PC-3 (cell line): ENCODE results near the gene PAPSS1.

Experiments used
- CTCF ChIP-seq: fragments of 300-600 bp; sonication (generic); conservative IDR thresholded peaks from 2 replicates; pipeline ENCODE4 v1.5.1; 2017; ENCODE audit warnings: antibody characterized with exemption, low read depth, mild to moderate bottlenecking, low read length
- EZH2 ChIP-seq: fragments of 300-600 bp; sonication (generic); IDR thresholded peaks from one replicate; pipeline ENCODE4 v1.6.1; 2017; ENCODE audit warnings: antibody characterized with exemption, mild to moderate bottlenecking, low read length; ENCODE audit not compliant: unreplicated experiment
- EZH2phosphoT487 ChIP-seq: fragments of 300-600 bp; sonication (generic); IDR thresholded peaks from 2 replicates; pipeline ENCODE4 v1.6.1; 2018; ENCODE audit warnings: mild to moderate bottlenecking, antibody characterized with exemption, low read length, borderline replicate concordance

GRCh38 chr4:107737450-107737849 is 17.4 kb upstream of the PAPSS1 start:
- TF ChIP-seq CTCF (no peak), EZH2 (no peak), EZH2phosphoT487 (no peak)
